Neural progenitor cell (in vitro differentiated cells): ENCODE results near the gene INIP.

Source experiments
- EZH2 ChIP-seq: fragments of 200-600 bp; sonication (generic); IDR thresholded peaks from 2 replicates; pipeline ENCODE4 v1.6.1; 2017; ENCODE audit warnings: antibody characterized with exemption, mild to moderate bottlenecking, moderate library complexity
- EZH2phosphoT487 ChIP-seq: fragments of 200-600 bp; sonication (generic); IDR thresholded peaks from 2 replicates; pipeline ENCODE4 v1.6.1; 2017; ENCODE audit warnings: antibody characterized with exemption
- TF ChIP-seq, protein P1 (sequence below): fragments of 200-600 bp; sonication (generic); IDR thresholded peaks from 2 replicates; pipeline ENCODE4 v1.5.1; 2017; ENCODE audit warnings: antibody characterized with exemption, mild to moderate bottlenecking

DNA sequence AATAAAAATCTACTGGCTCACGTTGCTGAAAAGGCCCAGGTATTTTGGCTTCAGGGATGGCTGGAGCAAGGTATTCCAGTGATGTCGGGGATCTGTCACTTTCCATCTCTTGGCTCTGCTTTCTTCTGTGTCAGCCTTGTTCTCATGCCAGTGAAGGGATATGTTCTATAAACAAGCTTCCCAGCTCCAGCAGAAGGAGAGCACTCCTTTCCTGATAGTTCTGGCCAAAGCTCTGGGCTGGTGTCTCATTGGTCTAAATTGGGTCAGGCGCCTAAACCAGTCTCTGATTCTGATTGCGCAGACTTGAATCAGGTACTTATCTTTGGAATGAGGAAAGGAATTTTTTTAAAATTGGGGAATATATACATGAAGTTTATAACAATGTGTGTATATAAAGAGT lies 37.8 kb upstream of the INIP start:
- TF ChIP-seq, protein P1, sequence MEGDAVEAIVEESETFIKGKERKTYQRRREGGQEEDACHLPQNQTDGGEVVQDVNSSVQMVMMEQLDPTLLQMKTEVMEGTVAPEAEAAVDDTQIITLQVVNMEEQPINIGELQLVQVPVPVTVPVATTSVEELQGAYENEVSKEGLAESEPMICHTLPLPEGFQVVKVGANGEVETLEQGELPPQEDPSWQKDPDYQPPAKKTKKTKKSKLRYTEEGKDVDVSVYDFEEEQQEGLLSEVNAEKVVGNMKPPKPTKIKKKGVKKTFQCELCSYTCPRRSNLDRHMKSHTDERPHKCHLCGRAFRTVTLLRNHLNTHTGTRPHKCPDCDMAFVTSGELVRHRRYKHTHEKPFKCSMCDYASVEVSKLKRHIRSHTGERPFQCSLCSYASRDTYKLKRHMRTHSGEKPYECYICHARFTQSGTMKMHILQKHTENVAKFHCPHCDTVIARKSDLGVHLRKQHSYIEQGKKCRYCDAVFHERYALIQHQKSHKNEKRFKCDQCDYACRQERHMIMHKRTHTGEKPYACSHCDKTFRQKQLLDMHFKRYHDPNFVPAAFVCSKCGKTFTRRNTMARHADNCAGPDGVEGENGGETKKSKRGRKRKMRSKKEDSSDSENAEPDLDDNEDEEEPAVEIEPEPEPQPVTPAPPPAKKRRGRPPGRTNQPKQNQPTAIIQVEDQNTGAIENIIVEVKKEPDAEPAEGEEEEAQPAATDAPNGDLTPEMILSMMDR, result no peak
- TF ChIP-seq EZH2phosphoT487 (no peak), EZH2 (no peak)
